ENCODE results near the gene PUSL1. TPM values are rescaled to one million over a fixed set of nuclear protein-coding genes. Genes with fewer than 3 reads are reported as not detected.

PUSL1 gene
- total RNA-seq, 4 donors from 2014 or later = 6.2 to 13.1 (median 9.5) TPM

DNA sequence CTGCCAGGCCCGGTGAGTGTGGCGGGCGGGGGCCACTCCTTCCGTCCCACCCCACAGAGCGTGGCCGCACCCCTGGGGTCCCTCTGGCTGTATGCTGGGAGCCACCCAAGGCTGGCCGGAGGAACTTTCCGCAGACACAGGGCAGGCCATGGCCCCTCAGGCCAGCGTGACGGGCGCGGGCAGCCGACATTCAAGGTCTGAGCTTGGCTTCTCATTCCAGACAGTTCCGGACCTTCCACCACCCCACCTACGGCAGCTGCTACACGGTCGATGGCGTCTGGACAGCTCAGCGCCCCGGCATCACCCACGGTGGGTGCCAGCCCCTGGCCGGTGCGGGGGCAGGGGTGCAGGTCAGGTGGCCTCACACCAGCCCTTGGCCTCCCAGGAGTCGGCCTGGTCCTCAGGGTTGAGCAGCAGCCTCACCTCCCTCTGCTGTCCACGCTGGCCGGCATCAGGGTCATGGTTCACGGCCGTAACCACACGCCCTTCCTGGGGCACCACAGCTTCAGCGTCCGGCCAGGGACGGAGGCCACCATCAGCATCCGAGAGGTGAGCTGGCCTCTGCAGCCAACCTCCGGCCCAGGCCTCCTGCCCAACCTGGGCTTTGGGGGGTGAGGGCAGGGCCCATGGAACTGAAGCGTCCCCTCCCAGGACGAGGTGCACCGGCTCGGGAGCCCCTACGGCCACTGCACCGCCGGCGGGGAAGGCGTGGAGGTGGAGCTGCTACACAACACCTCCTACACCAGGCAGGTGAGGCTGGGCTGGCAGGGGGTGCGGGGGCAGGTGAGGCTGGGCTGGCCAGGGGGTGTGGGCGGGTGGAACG lies 20.9 kb upstream of the PUSL1 start:
- H3K36me3 ChIP-seq = no peaks in the 10 kb centered on the region
- no peak overlapping the region for H3K27ac ChIP-seq
- no peak for ATAC-seq
- no peak overlapping the region for H3K4me3 ChIP-seq
- peaks cover 15 to 34% (median 24%) of the 10 kb centered on the region in 3 donors for H3K27me3 ChIP-seq
- no peaks in the 10 kb centered on the region for H3K4me1 ChIP-seq
- in situ Hi-C loops (cut with MboI; ENCODE audit: low sequenced_read_pairs in 4 of 4) = no loop called here
- intact Hi-C loops (cut with DNase I; ENCODE audit: low total_unique reads) = no loop called here
- H3K9me3 ChIP-seq = no peaks in the 10 kb centered on the region
- DNase-seq = no peak
- TF ChIP-seq, protein P1, sequence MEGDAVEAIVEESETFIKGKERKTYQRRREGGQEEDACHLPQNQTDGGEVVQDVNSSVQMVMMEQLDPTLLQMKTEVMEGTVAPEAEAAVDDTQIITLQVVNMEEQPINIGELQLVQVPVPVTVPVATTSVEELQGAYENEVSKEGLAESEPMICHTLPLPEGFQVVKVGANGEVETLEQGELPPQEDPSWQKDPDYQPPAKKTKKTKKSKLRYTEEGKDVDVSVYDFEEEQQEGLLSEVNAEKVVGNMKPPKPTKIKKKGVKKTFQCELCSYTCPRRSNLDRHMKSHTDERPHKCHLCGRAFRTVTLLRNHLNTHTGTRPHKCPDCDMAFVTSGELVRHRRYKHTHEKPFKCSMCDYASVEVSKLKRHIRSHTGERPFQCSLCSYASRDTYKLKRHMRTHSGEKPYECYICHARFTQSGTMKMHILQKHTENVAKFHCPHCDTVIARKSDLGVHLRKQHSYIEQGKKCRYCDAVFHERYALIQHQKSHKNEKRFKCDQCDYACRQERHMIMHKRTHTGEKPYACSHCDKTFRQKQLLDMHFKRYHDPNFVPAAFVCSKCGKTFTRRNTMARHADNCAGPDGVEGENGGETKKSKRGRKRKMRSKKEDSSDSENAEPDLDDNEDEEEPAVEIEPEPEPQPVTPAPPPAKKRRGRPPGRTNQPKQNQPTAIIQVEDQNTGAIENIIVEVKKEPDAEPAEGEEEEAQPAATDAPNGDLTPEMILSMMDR (IDR thresholded peaks at IDR 0.05 in 4 of 5, conservative IDR thresholded peaks at IDR 0.05 in 1 of 5) = no peak
- TF ChIP-seq POLR2A (IDR thresholded peaks at IDR 0.05) = no peak

DNA sequence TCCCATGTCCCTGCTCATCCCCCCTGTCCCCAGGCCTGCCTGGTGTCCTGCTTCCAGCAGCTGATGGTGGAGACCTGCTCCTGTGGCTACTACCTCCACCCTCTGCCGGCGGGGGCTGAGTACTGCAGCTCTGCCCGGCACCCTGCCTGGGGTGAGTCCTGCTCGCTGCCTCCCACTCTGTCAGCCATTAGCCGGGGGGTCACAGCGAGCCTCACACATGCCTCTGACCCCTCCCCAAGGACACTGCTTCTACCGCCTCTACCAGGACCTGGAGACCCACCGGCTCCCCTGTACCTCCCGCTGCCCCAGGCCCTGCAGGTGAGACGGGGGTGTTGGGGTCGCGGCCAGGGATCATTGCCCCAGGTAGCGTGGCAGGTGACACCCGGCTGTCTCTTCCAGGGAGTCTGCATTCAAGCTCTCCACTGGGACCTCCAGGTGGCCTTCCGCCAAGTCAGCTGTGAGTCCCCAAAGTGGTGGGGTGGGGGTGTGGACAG lies 18.1 kb upstream of the PUSL1 start:
- H3K9me3 ChIP-seq = no peaks in the 10 kb centered on the region
- intact Hi-C loops (cut with DNase I; ENCODE audit: low total_unique reads) (loop anchor here (2.0 to 5.0 kb wide), 2 partner anchors 167 to 258 kb away; no protein-coding TSS in a partner anchor), in situ Hi-C loops (cut with MboI; ENCODE audit: low sequenced_read_pairs in 4 of 4) (no loop called here)
- no peak overlapping the region for H3K27ac ChIP-seq
- ATAC-seq (peak in 1 of 2 donors; percentile 44), DNase-seq (no peak)
- H3K4me3 ChIP-seq = no peak overlapping the region
- peaks cover 0 to 2% of the 10 kb centered on the region in 2 donors for H3K36me3 ChIP-seq
- no peaks in the 10 kb centered on the region for H3K4me1 ChIP-seq
- no peak for TF ChIP-seq POLR2A (IDR thresholded peaks at IDR 0.05)
- TF ChIP-seq, protein P1 (IDR thresholded peaks at IDR 0.05 in 4 of 5, conservative IDR thresholded peaks at IDR 0.05 in 1 of 5) = peak; percentile 10 to 72 (median 60)
- peaks cover 15 to 26% (median 24%) of the 10 kb centered on the region in 3 donors for H3K27me3 ChIP-seq

DNA sequence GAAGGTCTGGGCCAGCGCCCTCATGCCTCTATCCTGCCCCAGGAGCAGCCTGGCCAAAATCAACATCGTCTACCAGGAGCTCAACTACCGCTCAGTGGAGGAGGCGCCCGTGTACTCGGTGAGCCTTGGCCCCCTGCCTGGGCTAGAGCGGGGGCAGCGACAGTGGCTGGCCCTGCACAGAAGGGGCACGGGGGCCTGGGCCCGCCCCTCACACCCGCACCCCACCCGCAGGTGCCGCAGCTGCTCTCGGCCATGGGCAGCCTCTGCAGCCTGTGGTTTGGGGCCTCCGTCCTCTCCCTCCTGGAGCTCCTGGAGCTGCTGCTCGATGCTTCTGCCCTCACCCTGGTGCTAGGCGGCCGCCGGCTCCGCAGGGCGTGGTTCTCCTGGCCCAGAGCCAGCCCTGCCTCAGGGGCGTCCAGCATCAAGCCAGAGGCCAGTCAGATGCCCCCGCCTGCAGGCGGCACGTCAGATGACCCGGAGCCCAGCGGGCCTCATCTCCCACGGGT lies 17.3 kb upstream of the PUSL1 start:
- Histone ChIP-seq H3K4me1 (no peaks in the 10 kb centered on the region), H3K27ac (no peak overlapping the region), H3K27me3 (peaks cover 10 to 18% (median 16%) of the 10 kb centered on the region in 3 donors), H3K4me3 (no peak overlapping the region), H3K36me3 (peaks cover 0 to 8% of the 10 kb centered on the region in 2 donors), H3K9me3 (no peaks in the 10 kb centered on the region)
- DNase-seq (no peak), ATAC-seq (no peak)
- intact Hi-C loops (cut with DNase I; ENCODE audit: low total_unique reads) (loop anchor here (2.0 to 5.0 kb wide), 2 partner anchors 168 to 259 kb away; no protein-coding TSS in a partner anchor), in situ Hi-C loops (cut with MboI; ENCODE audit: low sequenced_read_pairs in 4 of 4) (no loop called here)
- TF ChIP-seq, protein P1 (IDR thresholded peaks at IDR 0.05 in 4 of 5, conservative IDR thresholded peaks at IDR 0.05 in 1 of 5) = no peak
- TF ChIP-seq POLR2A (IDR thresholded peaks at IDR 0.05) = no peak

DNA sequence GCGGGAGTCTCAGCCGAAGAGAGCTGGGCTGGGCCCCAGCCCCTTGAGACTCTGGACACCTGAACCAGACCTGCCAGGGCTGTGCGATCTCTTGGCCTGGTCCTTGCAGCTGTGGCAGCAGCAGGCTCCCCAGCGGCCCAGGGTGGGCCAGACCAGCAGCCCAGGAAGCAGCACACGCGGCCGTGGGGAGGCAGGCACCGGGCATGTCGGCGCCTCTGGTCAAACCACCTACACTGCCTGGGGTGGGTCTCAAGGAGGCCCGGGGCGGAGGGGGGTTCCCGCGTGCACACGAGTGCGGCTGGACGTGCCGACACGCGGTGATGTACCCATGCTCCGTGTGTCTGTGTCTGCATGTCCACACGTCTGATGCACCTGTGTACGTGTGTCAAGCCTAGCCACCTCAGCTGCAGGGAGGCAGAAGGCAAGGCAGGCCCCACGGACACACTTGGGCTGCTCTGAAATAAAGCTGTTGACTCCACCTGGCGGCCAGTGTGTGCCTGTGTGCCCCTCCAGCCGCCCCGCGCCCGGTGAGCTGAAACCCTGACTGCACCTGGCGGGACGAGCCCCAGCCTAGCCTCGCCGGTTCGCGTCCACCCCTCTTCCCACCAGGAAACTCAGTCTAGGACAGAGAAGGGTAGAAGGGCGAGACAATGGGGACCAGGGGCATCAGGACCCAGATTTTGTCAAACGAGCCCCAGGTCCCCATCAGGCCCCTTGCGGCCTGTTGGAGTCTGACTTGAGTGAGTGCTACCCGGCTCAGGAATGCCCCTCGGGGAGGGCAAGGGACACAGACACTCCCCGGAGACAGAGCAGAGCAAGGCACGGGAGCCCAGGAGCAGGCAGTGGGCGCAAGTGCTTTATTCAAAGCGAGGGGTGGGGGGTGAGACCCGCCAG lies 16.6 kb upstream of the PUSL1 start:
- Histone ChIP-seq H3K9me3 (no peaks in the 10 kb centered on the region), H3K27me3 (peaks cover 3 to 11% (median 8%) of the 10 kb centered on the region in 3 donors), H3K27ac (no peak overlapping the region), H3K4me1 (no peaks in the 10 kb centered on the region), H3K36me3 (peaks cover 0 to 8% of the 10 kb centered on the region in 2 donors), H3K4me3 (no peak overlapping the region)
- intact Hi-C loops (cut with DNase I; ENCODE audit: low total_unique reads) (loop anchor here (2.0 to 5.0 kb wide), 2 partner anchors 169 to 259 kb away; no protein-coding TSS in a partner anchor), in situ Hi-C loops (cut with MboI; ENCODE audit: low sequenced_read_pairs in 4 of 4) (no loop called here)
- ATAC-seq (peak; percentile 48 to 79), DNase-seq (peak in 1 of 2 donors; percentile 54)
- no peak for TF ChIP-seq POLR2A (IDR thresholded peaks at IDR 0.05)
- TF ChIP-seq, protein P1 (IDR thresholded peaks at IDR 0.05 in 4 of 5, conservative IDR thresholded peaks at IDR 0.05 in 1 of 5) = peak; percentile 26 to 68 (median 63)
